ENCODE data around the gene IL17RC. TPM values are rescaled to one million over a fixed set of nuclear protein-coding genes. Genes with fewer than 3 reads are reported as not detected.

The IL17RC gene
- total and polyA plus RNA-seq, 9 donors: 14.2 to 46.5 (median 35.8) TPM

DNA sequence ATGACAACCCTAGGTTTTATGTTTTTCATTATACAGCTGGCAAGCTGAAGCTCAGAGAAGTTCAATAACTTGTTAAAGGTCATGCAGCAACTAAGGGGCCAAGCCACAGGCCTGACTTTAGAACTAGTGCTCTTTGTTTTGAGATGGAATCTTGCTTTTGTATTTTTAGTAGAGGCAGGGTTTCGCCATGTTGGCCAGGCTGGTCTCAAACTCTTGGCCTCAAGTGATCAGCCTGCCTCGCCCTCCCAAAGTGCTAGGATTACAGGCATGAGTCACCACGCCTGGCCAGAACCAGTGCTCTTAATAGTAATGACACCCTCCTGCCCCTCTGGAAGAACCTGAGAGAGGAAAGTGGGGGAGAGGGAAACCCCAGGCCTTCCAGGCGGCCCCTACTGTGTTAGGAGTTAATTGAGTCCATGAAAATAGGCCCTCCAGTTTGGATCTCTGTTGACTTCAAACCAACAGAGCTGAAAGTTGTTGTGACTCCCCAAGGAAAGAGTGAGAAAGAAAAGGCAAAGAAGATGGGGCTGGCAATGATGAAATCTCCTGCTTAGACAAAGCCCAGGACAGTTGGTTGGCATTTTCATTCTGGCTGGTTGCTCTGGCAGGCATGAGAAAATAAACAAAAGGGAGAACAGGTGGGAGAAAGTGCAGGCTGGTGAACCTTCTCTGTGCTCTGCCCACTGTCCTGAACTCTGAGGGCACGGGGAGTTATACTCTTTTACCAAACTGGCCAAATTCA lies 38.9 kb downstream of the IL17RC start:
- TF ChIP-seq, protein P1, sequence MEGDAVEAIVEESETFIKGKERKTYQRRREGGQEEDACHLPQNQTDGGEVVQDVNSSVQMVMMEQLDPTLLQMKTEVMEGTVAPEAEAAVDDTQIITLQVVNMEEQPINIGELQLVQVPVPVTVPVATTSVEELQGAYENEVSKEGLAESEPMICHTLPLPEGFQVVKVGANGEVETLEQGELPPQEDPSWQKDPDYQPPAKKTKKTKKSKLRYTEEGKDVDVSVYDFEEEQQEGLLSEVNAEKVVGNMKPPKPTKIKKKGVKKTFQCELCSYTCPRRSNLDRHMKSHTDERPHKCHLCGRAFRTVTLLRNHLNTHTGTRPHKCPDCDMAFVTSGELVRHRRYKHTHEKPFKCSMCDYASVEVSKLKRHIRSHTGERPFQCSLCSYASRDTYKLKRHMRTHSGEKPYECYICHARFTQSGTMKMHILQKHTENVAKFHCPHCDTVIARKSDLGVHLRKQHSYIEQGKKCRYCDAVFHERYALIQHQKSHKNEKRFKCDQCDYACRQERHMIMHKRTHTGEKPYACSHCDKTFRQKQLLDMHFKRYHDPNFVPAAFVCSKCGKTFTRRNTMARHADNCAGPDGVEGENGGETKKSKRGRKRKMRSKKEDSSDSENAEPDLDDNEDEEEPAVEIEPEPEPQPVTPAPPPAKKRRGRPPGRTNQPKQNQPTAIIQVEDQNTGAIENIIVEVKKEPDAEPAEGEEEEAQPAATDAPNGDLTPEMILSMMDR (IDR thresholded peaks at IDR 0.05): no peak
- TF ChIP-seq POLR2A (IDR thresholded peaks at IDR 0.05) (no peak), EP300 (IDR thresholded peaks at IDR 0.05) (no peak)
- Histone ChIP-seq H3K4me1 (ENCODE audit: insufficient read depth) (peaks cover 2% of the 10 kb centered on the region), H3K9me3 (no peaks in the 10 kb centered on the region), H3K36me3 (no peaks in the 10 kb centered on the region), H3K27me3 (no peaks in the 10 kb centered on the region), H3K4me3 (no peak overlapping the region), H3K27ac (no peak overlapping the region)
- intact Hi-C loops (cut with DNase I): no loop called here
- 83 to 87% (median 84%) methylated on average over 5 of the region's 5 CpGs for WGBS, 3 donors
- DNase-seq: no peak

DNA sequence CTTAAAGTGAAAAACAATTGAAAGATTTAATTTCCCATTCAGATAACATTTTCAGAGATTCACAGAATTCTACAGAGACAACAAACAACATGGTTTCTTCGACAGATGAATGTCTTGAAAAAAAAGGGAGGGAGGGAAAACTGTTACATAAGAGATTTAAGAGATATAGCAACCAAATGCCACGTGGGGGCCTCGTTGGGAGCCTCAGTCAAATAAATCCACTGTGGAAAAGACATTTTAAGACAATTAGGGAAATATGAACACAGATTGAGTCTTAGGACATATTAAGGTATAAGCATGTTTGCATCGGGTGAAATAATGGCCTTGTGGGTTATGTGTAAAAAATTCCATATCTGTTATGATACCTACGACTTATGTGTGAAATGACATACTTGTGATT lies 40.3 kb downstream of the IL17RC start:
- TF ChIP-seq POLR2A (IDR thresholded peaks at IDR 0.05) (no peak), EP300 (IDR thresholded peaks at IDR 0.05) (no peak)
- TF ChIP-seq, protein P1 (IDR thresholded peaks at IDR 0.05): no peak

DNA sequence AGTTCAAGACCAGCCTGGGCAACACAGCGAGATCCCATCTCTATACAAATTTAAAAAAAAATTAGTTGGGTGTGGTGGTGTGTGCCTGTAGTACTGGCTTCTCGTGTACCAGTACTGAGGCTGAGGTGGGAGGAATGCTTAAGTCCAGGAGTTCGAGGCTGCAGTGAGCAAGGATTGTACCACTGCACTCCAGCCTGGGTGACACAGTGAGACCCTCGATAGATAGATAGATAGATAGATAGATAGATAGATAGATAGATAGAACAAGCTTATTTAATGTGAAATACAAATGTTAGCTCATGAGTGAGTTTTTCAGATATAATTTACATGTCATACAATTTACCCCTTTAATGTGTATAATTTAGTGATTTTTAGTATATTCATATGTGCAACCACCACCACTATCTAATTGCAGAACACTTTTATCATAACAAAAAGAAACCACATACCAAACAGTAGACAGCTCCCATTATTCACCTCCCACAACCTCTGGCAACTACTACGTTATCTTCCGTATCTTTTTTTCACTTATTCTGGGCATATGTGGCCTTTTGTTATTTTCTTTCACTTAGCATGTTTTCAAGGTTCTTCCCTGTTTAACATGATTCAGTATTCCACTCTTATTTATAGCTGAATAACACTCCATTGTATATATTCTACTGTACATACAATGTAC lies 48.4 kb downstream of the IL17RC start:
- H3K4me1 ChIP-seq (ENCODE audit: insufficient read depth): no peaks in the 10 kb centered on the region
- no peak for DNase-seq
- H3K27ac ChIP-seq: no peak overlapping the region
- TF ChIP-seq, protein P1 (IDR thresholded peaks at IDR 0.05): no peak
- TF ChIP-seq POLR2A (IDR thresholded peaks at IDR 0.05) (no peak), EP300 (IDR thresholded peaks at IDR 0.05) (no peak)
- WGBS, 3 donors: 85 to 86% (median 86%) methylated on average over 6 of the region's 6 CpGs
- no peaks in the 10 kb centered on the region for H3K9me3 ChIP-seq
- no peaks in the 10 kb centered on the region for H3K27me3 ChIP-seq
- H3K4me3 ChIP-seq: no peak overlapping the region
- intact Hi-C loops (cut with DNase I): no loop called here
- no peaks in the 10 kb centered on the region for H3K36me3 ChIP-seq

More for the DNA sequence above, 40.3 kb downstream of the IL17RC start:
- no peaks in the 10 kb centered on the region for H3K27me3 ChIP-seq
- H3K4me3 ChIP-seq: no peak overlapping the region
- H3K9me3 ChIP-seq: no peaks in the 10 kb centered on the region
- no peak overlapping the region for H3K27ac ChIP-seq
- intact Hi-C loops (cut with DNase I): no loop called here
- 43 to 54% (median 54%) methylated on average over 5 of the region's 5 CpGs for WGBS, 3 donors
- no peak for DNase-seq
- no peaks in the 10 kb centered on the region for H3K36me3 ChIP-seq
- peaks cover 2% of the 10 kb centered on the region for H3K4me1 ChIP-seq (ENCODE audit: insufficient read depth)

DNA sequence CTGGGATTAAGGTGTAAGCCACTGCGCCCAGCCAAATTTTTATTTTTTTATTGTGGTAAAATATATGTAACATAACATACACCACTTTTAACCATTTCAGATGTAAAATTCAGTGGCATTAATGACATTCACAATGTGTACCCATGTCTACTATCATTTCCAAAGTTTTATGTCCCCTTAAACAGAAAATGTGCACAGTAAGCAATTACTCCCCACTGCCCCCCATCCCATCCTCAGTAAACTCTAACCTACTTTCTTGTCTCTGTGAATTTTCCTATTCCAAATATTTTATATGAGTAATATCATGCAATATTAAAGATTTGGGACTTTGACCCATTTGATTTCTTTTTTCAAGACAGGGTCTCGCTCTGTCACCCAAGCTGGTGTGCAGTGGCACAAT lies 49.9 kb downstream of the IL17RC start:
- no peak overlapping the region for H3K4me3 ChIP-seq
- H3K36me3 ChIP-seq: no peaks in the 10 kb centered on the region
- no peaks in the 10 kb centered on the region for H3K9me3 ChIP-seq
- intact Hi-C loops (cut with DNase I): no loop called here
- H3K27ac ChIP-seq: no peak overlapping the region
- 95 to 99% (median 98%) methylated on average over 2 of the region's 2 CpGs for WGBS, 3 donors
- H3K27me3 ChIP-seq: no peaks in the 10 kb centered on the region
- TF ChIP-seq POLR2A (IDR thresholded peaks at IDR 0.05) (no peak), EP300 (IDR thresholded peaks at IDR 0.05) (no peak)
- TF ChIP-seq, protein P1 (IDR thresholded peaks at IDR 0.05): no peak
- no peak for DNase-seq
- H3K4me1 ChIP-seq (ENCODE audit: insufficient read depth): no peaks in the 10 kb centered on the region
